Endometrial microvascular endothelial cells (primary cell): ENCODE results near the gene TTLL12. TPM values are rescaled to one million over a fixed set of nuclear protein-coding genes. Genes with fewer than 3 reads are reported as not detected.

Experiments used
- in situ Hi-C: cut with HindIII; loops from 2 replicates; pipeline ENCODE4 v1.10.0; 2017; ENCODE audit warnings: low sequenced_read_pairs, low pct_unique_long_range_greater_than_20kb; ENCODE audit errors: inconsistent ontology term
- total RNA-seq: library from RNA; depleted of rRNA; stranded (reverse); fragments of >200 nt; gene quantifications from one replicate; pipeline ENCODE4 v1.2.3, GENCODE V29; 2015; ENCODE audit errors: inconsistent ontology term

The TTLL12 gene
- total RNA-seq, 1 donor from 2014 or later = 83.2 TPM

DNA sequence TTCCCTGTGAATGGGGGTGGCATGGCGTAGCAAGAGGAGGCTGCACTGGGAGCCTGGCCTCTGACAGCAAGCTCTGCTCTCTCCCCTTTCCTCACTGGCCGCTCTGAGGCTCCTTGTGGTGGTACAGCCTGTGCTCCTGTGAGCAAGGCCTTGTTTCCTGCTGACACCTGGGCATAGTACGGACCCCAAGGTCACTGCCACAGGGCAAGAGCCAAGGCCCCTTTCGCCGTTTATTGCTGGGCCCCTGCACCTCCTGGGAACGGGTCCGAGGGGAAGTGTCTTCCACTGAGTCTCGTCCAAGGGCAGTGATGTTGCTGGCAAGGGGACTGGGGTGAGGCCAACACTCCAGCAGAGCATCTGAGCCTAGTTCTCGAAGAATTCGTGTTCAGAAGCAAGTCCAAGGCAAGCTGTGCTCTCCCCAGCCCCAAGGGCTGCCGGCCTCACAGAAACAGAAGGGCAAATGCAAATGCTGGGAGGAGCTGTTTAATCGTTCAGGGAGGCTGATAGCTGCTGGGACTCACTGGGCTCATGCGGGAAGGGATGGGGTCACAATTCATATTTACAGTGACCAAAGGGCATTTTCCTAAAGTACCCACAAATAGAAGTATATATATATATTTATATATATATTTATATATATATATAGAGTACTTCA, 15.9 kb upstream of the TTLL12 start:
- in situ Hi-C loops = no loop called here

- in situ Hi-C loops = no loop called here
Measured at GRCh38 chr22:43202326-43202725, 15.4 kb upstream of the TTLL12 start.

DNA sequence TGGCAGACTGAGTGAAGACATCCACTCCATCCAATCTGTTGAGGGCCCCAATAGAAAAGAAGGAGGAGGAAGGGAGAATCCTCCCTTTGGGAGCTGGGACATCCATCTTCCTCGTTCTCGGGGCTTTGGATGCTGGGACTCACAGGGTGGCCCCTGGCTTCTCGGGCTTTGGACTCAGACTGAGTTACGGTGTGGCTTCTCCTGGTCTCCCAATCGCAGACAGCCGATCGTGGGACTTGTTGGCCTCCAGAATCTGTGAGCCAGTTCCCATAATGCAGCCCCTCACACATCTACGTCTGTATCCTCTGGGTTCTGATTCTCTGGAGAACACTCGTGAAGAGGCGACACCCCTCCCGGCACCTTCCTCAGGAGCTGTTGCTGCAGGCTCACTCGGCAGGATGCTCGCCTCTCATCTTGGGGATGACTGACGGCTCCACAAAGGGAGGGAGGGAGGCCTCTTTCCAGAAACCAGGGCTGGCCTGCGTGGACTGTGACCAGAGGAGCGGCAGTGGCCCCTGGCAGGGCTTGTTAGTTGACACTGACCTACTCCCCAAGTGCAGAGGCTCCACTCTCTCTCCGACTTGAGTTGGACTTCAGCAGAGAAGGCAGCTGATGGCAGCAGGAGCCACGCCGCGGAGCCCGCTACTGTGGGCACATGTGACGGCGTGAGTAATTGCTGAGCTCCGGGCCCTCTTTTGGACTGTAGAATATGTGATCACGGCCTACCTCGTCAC, 14.7 kb upstream of the TTLL12 start:
- in situ Hi-C loops = no loop called here

DNA sequence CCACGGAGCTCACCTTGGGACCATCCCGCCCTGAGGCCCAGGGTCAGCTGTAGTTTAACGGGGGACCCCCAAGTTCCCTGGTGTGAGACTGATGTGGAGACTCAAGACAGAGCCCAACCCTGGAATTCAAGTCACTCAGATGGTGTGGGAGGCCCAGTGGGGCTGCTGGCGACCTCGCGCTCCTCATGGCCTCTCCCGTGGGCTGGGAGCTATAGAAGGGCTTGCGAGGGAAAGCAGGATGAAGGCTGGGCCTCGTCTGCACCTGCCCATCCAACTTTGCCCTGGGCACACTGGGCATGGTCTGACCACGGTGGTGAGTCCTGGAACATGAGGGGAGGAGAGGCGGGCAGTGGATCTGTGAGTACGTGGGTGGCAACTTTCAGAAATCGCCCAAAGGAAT, 13.6 kb upstream of the TTLL12 start:
- in situ Hi-C loops = no loop called here

- in situ Hi-C loops = no loop called here
Measured at GRCh38 chr22:43200031-43200430, 13.1 kb upstream of the TTLL12 start.

GRCh38 chr22:43199541-43199940, 12.6 kb upstream of the TTLL12 start:
- in situ Hi-C loops = no loop called here

- in situ Hi-C loops = no loop called here
Measured at GRCh38 chr22:43198936-43199335, 12.0 kb upstream of the TTLL12 start.

DNA sequence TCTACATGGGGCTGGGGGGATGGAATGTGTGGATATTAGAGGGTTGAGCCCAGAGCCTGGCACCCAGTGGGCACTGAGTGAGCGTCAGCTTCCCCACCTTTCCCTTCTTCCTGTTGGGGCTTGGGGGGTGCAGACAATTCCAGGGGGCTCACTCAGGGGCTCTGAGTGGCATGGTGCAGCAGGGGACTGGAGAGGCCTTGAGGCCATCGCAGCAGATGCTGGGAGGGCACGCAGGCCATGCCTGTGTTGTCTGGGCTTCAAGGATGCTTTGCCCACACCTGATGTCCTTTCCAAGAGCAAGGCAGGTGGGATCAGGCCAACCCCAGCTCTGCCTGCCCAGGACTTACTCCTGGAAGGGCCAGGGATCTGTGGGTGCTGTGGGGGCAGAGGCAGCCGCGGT, 11.2 kb upstream of the TTLL12 start:
- in situ Hi-C loops = no loop called here

DNA sequence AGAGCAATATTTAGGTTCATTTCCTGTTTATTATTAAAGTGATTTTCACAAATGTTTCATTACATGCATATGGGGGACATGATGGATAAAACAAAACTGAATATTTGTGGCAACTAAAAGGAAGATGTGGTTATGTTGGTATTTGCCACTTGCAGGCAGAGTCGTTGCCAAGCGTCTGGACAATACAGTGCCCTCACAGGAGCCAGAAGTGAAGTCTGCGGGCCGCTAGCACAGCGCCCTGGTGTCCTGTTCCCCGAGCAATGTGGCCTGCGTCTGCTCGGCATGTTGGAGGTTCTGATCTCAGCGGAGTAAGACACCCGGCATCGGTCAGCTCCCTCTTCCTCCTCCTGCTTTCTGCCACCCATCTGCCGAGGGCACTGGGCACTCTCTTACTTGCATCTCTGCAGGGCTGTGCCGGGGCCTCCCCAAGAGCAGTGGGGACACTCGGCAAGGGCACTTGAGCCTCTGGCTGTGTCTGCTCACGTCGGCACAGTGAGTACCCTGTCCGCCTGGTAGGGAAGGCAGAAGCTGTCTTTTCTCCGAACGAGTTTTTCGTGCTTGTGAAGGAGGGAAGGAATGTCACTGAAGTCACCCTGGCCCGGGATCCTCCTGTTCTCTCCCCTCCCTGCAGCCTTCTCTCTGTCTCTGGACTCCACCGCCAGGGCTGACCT, 10.5 kb upstream of the TTLL12 start:
- in situ Hi-C loops = no loop called here

- in situ Hi-C loops = no loop called here
Measured at GRCh38 chr22:43191831-43192230, 4.9 kb upstream of the TTLL12 start.

DNA sequence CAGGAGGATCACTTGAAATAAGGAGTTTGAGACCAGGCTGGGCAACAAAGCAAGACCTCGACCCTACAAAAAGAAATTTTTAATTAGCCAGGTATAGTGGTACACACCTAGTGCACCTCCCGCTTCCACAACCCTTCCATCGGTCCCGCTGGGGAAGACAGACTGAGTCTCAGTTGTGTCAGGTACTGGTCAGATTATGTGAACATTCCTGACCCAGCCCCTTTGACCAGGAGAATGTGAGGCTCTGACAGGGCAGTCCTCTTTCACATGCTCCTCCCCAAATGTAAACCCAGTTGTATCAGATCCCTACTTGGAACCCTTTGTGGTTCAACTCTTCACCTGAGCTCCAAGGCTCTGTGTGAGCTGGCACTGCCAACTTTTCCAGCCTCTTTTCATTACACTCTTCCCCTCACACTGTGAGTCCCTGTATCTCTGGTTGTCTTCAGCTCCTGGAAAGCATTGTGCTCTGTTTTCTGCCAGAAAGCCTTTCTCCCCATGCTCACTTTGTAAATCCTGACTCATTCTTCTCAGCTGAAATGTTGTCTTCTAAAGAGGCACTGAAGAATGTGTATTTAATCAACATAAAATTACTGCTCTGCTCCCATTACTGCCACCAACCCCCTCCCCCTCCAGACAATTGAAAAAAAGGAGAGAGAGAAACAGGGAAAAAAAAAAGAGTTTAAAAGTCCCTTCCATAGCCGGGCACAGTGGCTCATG, 2.1 kb upstream of the TTLL12 start:
- in situ Hi-C loops = no loop called here

GRCh38 chr22:43187171-43188099, 501 bp upstream of the TTLL12 start:
- in situ Hi-C loops = no loop called here

- in situ Hi-C loops = no loop called here
Measured at GRCh38 chr22:43185860-43186261, 1.1 kb downstream of the TTLL12 start.

DNA sequence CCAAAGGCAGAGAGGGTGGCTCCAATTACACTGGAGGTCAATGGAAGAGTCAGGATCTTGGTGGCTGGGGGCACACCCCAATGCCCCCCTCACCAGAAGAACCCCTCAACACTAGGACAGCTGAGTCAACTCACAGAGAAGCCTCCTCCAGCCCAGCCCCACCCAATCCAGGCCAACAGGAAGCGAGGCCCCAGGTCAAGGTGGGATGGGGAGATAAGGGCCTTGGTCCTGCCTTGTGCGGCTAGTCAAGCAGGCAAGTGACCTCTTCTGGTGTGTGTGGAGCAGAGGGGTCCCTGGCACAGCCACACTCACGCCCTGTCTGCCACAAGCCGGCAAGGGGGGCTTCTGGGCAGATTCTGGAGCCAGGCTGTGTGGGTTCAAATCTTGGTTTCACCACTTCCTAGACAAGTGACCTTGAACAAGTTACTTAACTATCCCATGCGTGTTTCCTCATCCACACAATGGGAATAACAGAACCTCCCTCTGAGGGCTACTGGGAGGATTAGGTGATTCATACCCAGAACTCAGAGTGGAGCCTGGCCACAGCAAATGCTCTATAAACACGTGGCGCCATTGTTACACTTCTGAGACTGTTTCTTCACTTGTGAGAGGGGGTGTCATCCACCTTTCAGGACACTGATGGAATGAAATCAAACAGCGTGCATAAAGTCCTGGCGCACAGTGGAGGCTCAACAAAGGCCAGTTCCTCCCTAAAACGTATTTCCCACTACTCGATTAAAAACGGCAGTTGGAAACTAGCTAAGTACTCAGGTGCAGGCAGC, 3.2 kb downstream of the TTLL12 start:
- in situ Hi-C loops = no loop called here

GRCh38 chr22:43182726-43183125, 4.2 kb downstream of the TTLL12 start:
- in situ Hi-C loops = no loop called here

- in situ Hi-C loops = no loop called here
Measured at GRCh38 chr22:43182118-43182517, 4.8 kb downstream of the TTLL12 start.

GRCh38 chr22:43181321-43182076, 5.4 kb downstream of the TTLL12 start:
- in situ Hi-C loops = no loop called here
